GM10248 (cell line): ENCODE data around the gene BCL2.
"Not testable (repeated sequence)": the region's sequence is repeated elsewhere in the genome, so short reads cannot be mapped to it uniquely, and the experiment has no call there.

ENCODE experiments used
- CTCF ChIA-PET: fragments of 300-600 bp; sonication (Branson Sonifier 250); formaldehyde crosslinking; extraction: SDS; loops from one replicate; lab custom pipeline; 2021; ENCODE audit warnings: antibody characterized with exemption; lab: Yijun Ruan, JAX
- POLR2A ChIA-PET: fragments of 350-650 bp; sonication (Branson Sonifier 250); formaldehyde crosslinking; extraction: SDS; loops from one replicate; lab custom pipeline; 2020; ENCODE audit warnings: antibody characterized with exemption; lab: Yijun Ruan, JAX
- DNase-seq: peaks from one replicate; pipeline ENCODE4 v3.0.0; 2012; ENCODE audit errors: extremely low spot score
- CTCF ChIP-seq: IDR thresholded peaks from 2 replicates; pipeline ENCODE4 v1.5.1; 2012; ENCODE audit warnings: mild to moderate bottlenecking, low read depth; ENCODE audit errors: extremely low read depth, missing control alignments, control extremely low read depth

BCL2 gene

GRCh38 chr18:63363951-63364350 is 44.4 kb upstream of the BCL2 start:
- CTCF ChIA-PET: interaction anchor here (1.2 to 2.4 kb wide), 4 partner anchors 18 to 75 kb away, joined by 4 to 8 read pairs (median 6); no protein-coding TSS in a partner anchor
- DNase-seq: no peak
- no peak for TF ChIP-seq CTCF
- POLR2A ChIA-PET: no interaction called here

- POLR2A ChIA-PET, DNase-seq: not testable (repeated sequence)
- CTCF ChIA-PET: interaction anchor here (1.0 to 2.4 kb wide), 6 partner anchors 15 to 76 kb away, joined by 3 to 8 read pairs (median 4); no protein-coding TSS in a partner anchor
Measured at GRCh38 chr18:63363420-63363819, 43.9 kb upstream of the BCL2 start.

- TF ChIP-seq CTCF: no peak
- ChIA-PET POLR2A (interaction anchor here (0.6 kb wide), 1 partner anchor 41 kb away, joined by 3 read pairs; no protein-coding TSS in a partner anchor), CTCF (interaction anchor here (0.8 to 2.2 kb wide), 10 partner anchors 8 to 82 kb away, joined by 3 to 9 read pairs (median 4); no protein-coding TSS in a partner anchor)
- no peak for DNase-seq
Measured at GRCh38 chr18:63356272-63356896, 36.8 kb upstream of the BCL2 start.

- CTCF ChIA-PET: interaction anchor here (1.1 to 2.6 kb wide), 4 partner anchors 10 to 254 kb away, joined by 3 to 21 read pairs (median 7); no protein-coding TSS in a partner anchor
- TF ChIP-seq CTCF: no peak
- no peak for DNase-seq
- POLR2A ChIA-PET: no interaction called here
Measured at GRCh38 chr18:63350230-63350629, 30.7 kb upstream of the BCL2 start.

- POLR2A ChIA-PET: no interaction called here
- CTCF ChIA-PET: interaction anchor here (1.3 to 2.6 kb wide), 2 partner anchors 8 kb away, joined by 3 to 21 read pairs; no protein-coding TSS in a partner anchor
- peak; percentile 22 for DNase-seq
- TF ChIP-seq CTCF: no peak
Measured at GRCh38 chr18:63348508-63349136, 29.1 kb upstream of the BCL2 start.

GRCh38 chr18:63346480-63347183 is 27.1 kb upstream of the BCL2 start:
- DNase-seq: no peak
- CTCF ChIA-PET: interaction anchor here (1.5 to 1.6 kb wide), 3 partner anchors 18 to 92 kb away, joined by 4 to 8 read pairs (median 4); no protein-coding TSS in a partner anchor

More at GRCh38 chr18:63346480-63347183, 27.1 kb upstream of the BCL2 start:
- no peak for TF ChIP-seq CTCF
- POLR2A ChIA-PET: no interaction called here
